Measurements from ENCODE around the gene NMNAT1. TPM values are rescaled to one million over a fixed set of nuclear protein-coding genes. Genes with fewer than 3 reads are reported as not detected.
"Not testable (repeated sequence)": the region's sequence is repeated elsewhere in the genome, so short reads cannot be mapped to it uniquely, and the experiment has no call there.

NMNAT1 gene
- 5.2 and 7.1 TPM in 2 replicates for total RNA-seq (2014; rRNA removed; shearing (Covaris generic))
- 3.2 and 5.3 TPM in 2 replicates for polyA plus RNA-seq (2015; cell fraction: cytosol; rRNA removed)
- polyA plus RNA-seq (2015; cell fraction: nucleus; rRNA removed) = 2.8 and 4.4 TPM in 2 replicates

DNA sequence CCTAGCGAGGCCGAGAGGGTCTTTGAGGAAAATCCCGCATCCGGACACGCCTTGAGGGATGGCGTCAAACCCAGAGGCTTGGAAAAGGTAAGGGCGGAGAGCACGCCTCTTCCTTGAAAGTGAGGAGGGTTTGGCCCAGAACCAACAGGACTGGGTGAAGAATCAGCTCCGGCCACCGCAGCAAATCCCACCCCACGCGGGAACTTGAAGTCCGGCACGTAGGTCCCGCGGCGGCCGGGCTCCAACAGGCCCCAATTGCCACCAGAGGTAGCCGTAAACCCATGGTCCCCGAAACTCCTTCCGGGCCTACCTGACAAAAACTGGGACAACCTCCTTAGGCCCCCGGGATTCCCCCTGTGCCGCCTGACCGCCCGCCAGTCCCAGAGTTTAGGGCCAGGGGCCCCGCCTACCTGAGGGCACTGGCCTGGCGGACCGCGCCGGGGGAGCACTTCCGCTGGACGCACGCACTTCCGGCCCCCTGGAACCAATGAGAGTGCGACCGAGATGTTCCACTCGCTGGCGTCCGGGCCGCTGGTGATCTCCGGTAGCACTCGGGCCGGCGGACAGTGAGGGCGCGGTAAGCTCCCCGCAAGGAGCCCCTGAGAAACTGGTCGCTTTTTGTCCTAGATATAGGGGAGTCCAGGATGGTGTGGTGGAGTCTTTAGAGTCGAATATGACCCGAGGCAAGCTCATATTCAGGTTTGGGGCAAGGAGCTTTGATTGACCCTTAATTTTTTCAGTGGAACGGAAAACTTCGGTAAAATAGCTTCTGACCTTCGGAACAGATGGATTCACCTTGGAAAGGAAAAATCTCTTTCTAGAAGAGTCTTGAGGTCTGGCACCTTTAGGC is at the start of gene NMNAT1, which contains the start of gene LZIC:
NMNAT1 (plus strand) TSS at position 537 of the 850 bp plus-strand sequence. CDS start 28,599 bp downstream, outside the sequence.
LZIC (minus strand) TSS at position 453 of the 850 bp plus-strand sequence. CDS start 6,772 bp downstream, outside the sequence.
- DNase-seq (ENCODE audit: low read depth) = peak; percentile 89

DNA sequence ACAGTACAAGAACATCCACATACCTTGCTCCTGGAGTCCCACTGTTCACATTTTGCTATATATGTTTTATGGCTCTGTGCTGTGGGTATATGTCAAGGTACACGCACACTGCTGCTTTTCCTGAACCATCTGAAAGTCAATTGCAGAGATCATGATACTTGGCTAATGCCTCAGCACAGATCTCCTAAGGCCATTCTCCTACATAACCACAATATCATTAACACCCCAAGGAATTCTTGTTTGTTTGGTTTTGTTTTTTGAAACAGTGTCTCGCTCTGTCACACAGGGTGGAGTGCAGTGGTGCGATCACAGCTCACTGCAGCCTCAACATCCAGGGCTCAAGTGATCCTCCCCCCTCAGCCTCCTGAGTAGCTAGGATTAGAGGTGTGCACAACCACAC is 49.2 kb upstream of the NMNAT1 start:
- no peak for DNase-seq (ENCODE audit: low read depth)

DNA sequence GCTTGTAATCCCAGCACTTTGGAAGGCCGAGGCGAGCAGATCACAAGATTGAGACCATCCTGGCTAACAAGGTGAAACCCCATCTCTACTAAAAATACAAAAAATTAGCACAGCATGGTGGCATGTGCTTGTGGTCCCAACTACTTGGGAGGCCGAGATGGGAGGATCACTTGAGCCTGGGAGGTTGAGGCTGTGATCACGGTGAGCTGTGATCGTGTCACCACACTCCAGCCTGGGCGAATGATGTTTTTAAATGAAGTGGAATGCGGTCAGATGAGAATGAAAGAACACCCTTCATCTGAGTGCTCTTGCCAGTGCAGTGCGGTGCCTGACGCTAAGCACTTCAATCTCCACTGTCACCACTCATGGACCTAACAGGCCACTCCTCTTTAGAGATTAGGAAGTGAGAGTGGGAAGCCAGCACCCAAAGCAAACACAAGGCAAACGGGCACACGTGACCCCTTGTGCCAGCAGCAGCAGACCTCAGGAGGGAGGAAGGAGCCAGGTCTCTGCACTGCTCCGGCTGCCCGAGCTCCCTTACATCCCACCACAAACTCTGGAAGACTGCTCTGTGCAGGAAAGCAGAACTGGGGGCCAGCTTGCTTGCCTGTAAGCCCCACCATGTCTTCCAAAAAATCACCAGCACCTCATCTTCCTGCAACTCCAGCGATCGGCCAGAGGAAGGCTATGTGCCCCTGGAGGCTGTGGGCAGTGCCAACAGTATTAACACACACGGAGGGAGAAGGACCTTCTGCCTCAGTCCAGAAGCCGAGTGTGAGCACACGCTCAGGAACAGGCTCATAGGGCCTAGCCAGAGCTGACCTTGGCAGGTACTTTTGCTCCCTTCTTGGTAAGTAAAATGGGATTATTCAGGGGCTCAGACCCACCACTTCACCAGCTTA is 42.9 kb upstream of the NMNAT1 start:
- no peak for DNase-seq (ENCODE audit: low read depth)

DNA sequence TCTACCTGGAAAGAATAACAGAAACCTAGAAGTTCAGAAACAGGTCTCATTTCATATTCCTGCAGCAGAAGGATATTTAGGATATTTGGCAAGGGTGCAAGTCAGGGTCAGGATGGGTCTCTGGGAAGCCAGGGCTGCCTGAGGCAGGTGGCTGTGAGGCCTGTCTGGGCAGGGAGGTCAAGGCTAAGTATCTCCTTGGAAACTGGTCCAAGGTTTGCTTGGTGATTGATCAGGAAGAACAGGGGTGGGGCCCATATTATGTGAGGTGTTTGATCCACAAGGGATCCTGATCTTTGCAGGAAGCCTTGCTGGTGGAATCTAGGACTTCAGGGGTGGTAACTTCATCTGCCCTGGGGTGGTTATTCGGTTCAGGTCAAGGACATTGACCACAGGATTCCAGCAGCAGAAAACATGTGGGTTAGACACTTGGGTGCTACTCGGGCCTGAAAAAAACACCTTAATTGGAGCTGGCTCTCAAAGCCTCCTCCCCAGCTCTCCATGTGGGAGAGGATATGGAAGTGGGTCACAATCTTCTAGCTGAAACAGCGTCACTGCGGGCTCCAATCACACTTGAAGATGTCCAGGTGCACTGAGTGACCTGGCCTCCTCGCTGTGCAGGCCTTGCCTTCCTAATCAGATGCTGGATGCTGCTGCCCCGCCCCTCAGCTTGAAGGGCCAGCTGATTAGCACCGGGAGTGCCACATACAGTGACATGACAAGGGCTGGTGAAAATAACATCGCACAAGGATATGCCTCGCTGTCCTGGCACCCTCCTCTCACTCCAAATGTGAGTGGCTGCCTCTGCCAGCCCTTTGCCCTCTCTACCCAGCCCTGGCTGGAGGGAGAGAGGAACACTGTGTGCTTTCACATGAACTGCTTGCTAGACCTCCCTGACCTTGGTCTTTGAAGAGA is 41.9 kb upstream of the NMNAT1 start:
- no peak for DNase-seq (ENCODE audit: low read depth)

DNA sequence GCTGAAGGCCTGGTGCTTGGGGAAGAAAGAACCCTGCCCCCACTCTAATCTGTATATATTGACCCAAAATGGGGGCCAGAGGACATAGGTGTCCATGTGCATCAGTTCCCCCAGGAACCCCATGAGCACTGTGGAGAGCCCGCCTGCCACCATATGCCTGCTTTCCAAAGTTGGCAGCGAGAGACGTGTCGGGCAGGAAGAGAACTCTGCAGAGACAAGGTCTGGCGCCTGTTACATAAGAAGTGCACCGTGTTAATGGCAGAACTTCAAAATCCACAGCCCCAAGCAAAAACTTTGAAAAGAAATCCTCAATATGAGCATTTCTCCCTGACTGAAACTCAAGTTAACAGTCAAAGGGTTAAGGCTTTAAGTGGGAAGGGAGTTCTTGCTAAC is 41.2 kb upstream of the NMNAT1 start:
- no peak for DNase-seq (ENCODE audit: low read depth)

DNA sequence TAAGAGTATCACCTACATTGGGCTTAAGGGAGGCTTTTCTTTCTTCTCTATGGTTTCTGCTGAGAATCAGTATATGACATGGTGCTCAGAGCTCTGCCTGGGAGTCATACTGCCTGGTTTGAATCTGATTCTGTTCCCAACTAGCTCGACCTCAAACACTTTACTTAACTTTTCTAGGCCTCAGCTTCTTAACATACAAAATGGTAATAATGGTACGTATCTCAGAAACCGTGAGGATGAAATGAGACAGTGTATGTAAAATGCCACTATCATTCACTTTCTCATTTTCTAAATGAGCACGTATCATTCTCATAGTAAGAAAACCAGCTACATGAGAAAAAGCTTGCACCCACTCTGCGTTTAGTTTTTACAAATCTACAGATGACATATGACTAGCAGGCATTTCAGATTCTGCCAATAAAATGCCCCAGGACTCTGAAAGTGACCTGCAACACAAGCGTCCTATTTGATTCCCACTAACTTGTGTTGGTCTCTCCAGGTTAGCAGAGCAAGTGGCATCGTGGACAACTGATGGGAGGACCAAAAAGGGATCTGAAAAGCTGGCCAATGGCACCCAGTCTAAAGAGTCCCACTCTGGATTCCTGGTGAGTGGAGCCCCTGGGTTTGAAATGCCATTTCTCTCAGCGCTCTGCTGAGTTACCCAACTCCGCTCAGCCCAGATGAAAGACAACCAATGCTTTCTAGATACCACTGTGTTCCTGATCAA is 39.3 kb upstream of the NMNAT1 start:
- no peak for DNase-seq (ENCODE audit: low read depth)

DNA sequence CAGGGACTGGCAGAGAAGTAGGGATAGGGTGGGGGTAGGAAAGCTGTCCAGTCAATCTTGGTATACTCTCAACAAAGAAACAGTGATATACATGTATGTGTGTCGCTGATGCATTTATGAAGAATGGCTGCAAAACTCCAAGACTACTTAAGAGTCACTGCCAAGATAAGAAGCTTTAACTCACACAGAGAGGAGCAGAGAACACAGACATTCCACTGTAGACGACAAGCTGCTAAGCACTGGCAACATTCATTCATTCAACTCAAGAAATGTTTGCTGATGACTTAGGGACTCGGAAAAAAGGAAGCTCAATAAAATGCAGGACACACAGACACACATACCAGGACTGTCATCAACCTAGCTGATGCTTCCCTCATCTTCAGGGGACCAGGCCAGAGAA is 38.7 kb upstream of the NMNAT1 start:
- DNase-seq (ENCODE audit: low read depth) = no peak

DNA sequence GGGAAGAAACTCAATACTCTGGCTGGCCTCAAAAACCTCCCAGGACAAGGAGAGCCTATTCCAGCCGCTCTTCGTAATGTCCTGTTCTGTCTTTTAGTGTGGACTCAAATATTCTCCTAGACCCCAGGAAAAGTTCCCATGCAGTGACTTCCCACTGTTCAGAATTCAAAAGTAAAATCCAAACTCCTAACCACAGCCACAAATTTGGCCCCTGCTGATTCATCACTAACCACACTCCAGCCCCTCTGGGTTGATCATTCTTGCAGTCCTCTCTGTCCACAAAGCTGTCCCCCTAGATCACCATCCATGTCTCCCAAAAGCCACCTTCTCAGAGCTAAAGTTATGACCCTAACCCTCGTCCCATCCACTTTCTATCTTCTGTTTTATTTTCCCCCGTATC is 38.3 kb upstream of the NMNAT1 start:
- DNase-seq (ENCODE audit: low read depth) = peak; percentile 69

DNA sequence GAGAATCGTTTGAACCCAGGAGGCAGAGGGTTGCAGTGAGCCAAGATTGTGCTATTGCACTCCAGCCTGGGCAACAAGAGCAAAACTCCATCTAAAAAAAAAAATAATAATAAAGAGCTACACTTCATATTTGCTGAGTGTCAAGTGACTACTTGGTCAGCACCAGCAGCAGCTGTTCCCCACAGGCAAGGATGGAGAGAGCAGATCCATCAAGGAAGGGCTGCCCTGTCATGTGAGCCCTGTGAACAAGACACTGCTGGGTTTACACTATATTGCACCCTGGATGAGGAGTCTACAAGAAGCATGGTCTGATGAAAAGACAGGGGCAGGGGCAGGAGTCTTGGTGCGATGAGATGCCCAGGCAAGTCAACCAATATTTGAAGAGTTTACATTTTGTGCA is 36.8 kb upstream of the NMNAT1 start:
- no peak for DNase-seq (ENCODE audit: low read depth)

DNA sequence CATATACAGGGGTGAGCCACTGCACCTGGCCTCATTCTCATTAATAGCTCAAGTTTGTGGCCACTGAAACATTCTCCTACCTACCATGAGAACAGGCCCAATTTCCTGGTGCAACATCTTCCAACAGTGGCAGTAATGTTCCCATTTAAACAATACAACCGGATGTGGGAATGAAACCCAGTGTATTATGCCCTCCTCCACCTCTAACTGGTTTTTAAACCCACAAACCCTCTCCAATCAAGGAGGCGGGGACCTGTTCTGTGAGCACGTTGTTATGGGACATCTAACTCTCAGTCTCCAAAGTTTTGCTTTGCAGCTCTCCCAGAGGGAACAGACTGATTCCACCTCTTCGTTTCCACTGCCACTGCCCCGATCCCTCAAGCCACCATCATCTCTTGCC is 35.8 kb upstream of the NMNAT1 start:
- peak; percentile 51 for DNase-seq (ENCODE audit: low read depth)

DNA sequence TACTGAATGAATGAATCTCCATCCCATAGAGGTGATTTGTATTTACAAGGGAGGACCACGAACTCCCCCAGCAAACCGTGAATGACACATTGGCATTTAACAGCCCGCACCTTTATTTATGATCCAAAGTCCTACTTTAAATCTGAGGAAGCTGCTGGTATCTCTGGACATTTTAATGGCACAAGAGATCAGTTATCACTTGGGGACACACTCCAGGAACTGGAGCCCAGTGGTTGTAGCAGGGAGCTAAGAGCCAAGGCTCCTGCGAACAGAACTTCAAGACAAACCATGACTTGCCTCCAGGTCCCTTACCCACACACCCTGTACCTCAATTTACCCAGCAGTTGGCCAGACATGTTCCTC is 34.4 kb upstream of the NMNAT1 start:
- no peak for DNase-seq (ENCODE audit: low read depth)

DNA sequence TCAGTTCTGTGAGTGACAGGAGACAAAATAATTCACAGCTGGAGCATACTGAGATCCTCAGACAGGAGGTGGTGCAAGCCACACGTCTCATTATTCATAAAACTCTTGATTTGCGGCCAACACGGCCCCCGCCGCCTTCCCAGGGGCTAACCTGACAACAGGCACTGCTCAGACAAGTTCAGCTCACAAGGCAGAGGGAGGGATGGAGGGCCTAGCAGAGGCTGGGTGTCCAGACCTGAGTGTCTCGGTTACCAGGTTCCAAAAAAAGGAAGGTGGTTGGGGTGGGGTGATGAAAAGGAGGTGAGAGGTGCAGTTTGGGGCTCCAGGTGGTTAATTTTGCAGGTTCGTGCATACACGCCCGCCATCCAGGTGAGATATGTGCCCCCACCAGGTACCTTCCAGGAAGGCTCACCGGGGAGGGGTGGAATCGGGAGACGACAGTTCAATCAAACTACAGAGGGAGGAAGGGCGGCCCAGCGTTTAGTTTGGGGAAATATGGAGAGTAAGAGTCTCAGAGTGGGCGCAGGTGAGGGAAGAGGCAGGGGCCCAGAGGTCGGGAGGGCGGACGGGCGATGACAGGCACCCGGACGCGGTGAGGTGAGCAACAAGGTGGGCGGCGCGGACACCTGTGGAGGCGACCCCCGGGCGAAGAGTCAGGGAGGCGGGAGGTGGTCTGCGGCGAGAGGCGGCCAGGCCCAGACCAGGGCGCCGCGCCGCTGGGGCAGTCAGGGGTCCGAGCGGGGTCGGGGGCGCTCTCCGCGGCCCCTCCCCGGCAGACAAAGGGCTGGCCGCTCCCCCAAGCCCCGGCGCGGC is 33.8 kb upstream of the NMNAT1 start:
- peak; percentile 21 for DNase-seq (ENCODE audit: low read depth)

DNA sequence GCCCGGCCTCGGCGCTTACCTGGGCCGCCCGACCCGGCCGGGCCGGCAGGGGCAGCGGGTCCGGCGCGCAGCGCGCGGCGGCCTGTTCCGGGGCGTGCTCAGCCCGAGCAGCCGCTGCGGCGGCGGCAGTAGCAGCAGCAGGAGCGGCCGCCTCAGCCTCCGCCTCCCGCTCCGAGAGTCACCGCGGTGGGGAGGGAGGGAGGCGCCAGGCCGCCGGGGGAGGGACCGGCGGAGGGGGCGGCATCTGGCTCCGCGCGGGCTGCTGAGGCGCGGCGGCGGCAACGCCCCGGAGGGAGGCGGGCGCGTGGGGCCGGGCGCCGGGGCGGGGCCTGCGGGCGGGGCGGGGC is 33.2 kb upstream of the NMNAT1 start, which contains the start of gene CTNNBIP1:
CTNNBIP1 (minus strand) TSS at position 194 of the 347 bp plus-strand sequence. CDS start 38,205 bp downstream, outside the sequence.
- DNase-seq (ENCODE audit: low read depth) = no peak

DNA sequence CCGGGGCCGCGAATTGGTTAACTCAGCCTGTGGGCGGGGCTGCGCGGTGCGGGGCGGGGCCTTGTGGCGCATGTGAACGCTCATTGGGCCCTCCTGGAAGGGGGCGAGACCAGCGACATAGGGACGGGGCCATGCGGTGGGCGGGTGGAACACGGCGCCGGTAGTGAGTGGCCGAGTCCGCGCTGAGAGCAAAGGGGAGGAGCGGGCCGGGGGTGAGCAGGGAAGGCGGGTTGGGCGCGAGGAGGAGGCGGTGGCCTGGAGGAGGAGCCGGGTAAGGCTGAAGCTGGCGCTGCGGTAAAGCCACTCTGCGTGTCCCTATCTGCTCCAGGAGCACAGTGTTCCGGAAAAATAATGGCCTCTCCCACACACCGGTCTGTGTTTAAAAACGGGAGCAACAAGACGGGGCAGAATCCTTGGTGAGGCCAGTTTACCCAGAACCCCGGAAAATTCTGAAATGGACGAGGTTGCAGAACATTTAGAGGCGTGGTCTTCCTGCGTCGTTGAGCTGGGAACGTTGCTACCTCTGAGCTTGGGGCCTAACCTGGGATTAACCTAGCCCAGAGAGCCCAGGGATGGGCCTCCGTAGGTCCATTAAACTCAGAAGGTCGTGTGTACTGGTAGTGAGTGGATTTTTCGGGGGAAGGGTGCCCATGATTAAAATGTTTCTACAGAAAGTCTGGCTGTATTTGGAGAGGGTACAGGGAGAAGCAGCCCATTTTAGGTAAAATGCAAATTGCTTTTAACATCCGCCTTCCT is 32.7 kb upstream of the NMNAT1 start:
- DNase-seq (ENCODE audit: low read depth) = peak; percentile 97

DNA sequence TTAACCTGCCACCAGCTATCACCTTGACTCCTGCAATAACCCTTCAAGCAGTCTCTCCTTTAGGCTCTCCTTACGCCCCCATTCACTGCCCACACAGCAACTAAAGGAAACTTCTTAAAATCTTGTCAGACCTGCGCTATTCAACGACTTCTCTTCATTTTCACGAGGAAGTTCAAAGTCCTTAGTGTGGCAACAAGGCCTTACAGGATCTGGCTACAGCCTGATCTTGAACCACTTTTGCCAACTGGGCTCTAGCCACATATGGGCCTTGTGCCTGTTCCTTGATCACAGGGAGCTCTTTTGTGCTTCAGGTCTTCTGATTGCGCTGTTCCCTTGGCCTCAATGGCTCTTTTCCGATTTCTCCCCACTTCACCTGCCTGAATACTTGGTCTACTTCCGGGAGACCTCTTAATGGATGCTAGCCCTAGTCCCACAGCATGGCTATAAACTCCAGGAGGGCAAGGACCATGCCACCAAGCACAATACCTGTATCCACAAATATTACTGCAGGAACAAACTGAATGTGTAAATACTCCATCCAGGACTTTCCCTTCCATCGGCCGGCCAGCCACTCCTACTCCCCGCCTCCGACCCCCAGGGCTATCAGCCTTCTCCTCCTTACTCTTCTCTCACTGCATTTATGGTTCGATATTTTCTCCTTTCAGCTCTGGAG is 30.9 kb upstream of the NMNAT1 start:
- DNase-seq (ENCODE audit: low read depth) = no peak

DNA sequence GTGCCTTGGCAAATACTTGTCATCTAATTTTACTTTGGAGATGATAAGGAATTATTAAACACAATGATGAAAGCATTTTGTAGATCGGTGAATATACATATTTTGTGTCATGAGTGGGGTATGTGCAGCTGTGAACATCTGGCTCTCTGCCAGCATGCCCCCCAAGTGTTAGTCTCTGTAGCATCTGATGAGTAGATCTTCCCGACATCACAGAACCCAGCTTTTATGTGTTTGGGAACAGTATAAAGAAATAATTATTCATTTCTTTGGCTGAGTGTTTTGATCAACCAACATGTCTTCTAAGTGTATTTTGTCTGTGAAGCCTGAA is 28.7 kb upstream of the NMNAT1 start:
- no peak for DNase-seq (ENCODE audit: low read depth)

DNA sequence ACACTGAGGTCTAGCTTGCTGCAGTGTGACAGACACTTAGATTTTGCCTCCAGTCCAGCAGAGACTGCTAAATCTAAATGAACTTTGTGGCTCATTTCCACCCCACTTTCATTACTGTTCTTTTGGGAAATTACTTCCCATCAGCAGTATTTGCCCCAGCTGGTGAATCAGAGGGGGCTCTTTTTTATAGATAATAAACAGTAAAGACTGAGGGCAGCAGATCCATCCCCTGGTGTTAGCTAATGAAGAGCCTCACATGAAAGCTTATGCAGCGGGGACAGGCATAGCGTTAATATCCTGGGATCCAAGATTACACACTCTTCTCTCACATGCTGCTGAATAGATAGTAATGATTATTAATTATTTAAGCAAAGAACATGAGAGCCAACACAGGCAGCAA is 26.8 kb upstream of the NMNAT1 start:
- DNase-seq (ENCODE audit: low read depth) = no peak

DNA sequence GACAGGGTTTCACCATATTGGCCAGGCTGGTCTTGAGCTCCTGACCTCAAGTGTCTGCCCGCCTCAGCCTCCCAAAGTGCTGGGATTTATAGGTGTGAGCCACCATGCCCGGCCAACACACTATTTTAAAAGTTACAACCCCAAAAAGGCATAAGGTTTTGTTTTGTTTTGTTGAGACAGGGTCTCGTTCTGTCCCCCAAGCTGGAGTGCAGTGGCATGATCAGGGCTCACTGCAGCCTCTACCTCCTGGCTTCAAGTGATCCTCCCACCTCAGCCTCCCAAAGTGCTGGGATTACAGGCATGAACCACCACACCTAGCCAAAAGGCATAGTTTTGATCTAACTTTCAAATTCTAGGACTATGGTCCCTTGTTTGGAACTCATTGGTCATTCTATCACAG is 25.8 kb upstream of the NMNAT1 start:
- not testable (repeated sequence) for DNase-seq (ENCODE audit: low read depth)
